NCI-H1436 (cell line): ENCODE data around the gene KLF15.

ENCODE experiments used
- DNase-seq: peaks from one replicate; lab custom pipeline; 2025; lab: John Stamatoyannopoulos, UW

Gene KLF15

DNA sequence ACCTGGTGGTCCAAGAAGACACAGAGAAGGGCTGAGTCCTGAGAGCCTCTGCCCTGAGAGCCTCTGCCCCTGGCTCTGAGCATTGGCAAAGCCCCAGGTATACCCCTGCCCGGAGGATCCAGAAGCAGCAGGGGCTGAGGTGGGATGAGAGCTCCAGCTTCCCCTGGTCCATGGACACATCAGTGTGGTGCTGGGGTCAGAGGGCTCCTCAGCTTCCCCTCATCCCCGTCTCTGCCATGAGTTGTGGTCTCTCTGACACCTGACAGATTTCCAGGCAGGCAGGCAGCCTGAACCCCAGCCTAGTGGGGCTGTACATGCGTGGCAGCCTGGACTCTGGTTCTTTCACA, 3.5 kb upstream of the KLF15 start:
- no peak for DNase-seq

DNA sequence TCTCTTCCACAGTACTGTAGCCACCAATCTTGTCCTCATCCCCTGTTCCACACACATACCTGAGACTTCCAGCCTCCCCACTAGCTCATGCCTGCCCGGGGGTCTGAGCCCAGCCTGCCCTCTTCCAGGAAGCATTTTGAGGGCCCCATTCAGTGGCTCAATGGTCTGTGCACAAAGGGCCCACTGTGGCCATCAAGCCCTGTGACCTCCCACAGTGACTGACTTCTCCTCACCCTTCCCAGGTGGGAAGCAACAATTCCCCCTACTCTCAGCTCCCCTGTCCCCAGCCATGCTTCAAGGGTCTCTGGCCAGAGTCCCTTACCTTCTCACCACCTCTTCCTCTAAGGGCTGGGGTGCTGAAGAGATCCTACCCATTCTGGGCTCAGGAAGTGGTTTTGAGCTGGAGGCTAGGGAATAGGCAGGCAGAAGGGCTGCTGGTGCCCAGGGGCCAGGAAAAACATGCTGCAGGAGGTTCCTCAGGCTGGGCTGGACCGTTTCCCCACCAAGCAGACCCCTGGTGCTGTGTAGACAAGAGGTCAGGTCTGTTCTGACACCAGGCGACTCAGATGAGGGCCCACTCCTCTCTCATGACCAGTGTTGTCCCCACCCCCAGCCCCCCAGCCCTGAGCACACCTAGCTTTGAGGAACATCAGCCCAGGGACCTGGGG, 3.0 kb upstream of the KLF15 start:
- DNase-seq = no peak

DNA sequence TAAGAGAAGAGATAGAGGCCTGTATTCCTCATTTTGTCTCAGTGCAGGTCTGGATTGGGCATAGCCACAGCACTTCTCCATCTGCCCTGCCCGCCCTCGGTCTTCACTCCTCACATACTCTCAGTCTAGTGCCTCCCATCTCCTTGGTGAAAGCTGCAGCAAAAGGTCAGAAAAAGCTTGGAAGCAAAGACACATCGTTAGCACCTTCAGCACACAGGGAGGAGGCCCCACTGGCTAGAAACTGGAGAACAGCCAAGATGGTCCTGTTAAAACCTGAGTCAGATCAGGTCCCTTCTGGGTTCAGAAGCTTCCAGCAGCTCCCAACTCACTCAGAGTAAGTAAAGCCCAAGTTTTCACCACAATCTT, 1.6 kb upstream of the KLF15 start:
- no peak for DNase-seq

DNA sequence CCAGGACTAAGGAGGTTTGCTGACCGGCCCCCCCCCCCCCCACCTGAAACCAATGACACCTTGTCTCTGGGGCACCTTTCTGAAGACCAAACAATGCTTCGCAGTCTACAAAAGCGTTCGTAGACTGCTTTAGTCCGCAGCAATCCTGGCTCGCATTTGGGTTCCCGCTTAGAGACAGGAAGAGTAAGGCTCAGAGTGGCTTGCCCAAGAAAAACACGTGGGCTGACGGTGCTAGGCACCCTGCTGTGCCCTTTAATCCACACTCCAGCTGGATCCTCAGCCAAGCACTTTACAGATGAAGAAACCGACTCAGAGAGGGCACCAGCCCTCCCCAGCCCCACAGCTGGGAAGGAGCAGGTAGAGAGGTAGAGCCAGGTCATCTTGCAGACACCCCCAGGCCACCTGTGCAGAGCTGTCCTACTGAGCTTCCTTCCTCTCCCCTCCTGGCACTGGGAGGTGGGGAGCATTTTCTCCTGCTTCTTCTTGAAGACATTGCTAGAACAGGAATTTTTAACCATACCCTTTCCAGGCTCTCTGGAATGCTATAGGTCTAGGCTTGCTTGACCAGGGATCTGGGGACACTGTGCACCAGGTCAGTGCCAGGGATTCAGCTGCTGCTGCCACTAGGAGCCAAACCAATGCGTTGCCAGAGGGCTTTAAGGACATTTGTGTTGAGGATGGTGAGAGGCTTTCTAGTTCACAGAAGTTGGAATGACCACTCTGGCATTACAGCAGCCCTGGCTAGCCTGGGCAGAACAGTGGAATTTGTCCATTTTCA, 1.0 kb upstream of the KLF15 start:
- DNase-seq = no peak

- DNase-seq = no peak
These were observed 589 bp downstream of the KLF15 start for GRCh38 chr3:126356373-126357264.

DNA sequence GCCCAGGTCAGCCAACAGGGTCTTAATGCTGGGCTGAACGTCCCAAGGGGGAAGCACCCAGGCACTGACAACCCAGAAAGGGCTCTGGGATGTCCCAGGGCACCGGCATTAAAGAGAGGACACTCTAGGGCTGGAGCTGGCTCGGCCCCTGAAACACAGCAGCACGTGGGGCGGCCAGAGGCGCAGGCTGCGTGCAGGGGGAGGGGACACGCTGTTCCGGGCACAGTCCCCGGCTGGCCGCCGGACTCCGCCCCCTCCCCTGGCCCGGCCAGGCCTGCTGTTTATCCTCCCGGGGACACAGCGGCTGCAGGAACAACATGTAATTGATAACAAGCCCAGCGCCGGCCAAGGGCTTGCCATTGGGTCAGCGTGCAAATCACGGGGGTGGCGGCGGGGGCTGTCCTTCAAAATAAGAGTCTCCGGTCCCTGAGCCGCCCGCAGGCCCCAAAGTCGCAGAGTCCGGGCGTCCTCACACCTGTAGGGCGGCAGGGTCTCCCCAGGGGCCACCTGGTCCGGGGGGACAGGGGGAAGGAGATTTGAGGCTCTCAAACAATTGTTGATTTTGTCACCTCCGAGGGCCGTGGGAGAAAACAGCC, 1.3 kb downstream of the KLF15 start:
- DNase-seq = no peak

- DNase-seq = no peak
These were observed 2.0 kb downstream of the KLF15 start for GRCh38 chr3:126355251-126355650.

GRCh38 chr3:126354776-126355175, 2.4 kb downstream of the KLF15 start:
- no peak for DNase-seq

GRCh38 chr3:126353694-126354321, 3.4 kb downstream of the KLF15 start:
- DNase-seq = no peak

DNA sequence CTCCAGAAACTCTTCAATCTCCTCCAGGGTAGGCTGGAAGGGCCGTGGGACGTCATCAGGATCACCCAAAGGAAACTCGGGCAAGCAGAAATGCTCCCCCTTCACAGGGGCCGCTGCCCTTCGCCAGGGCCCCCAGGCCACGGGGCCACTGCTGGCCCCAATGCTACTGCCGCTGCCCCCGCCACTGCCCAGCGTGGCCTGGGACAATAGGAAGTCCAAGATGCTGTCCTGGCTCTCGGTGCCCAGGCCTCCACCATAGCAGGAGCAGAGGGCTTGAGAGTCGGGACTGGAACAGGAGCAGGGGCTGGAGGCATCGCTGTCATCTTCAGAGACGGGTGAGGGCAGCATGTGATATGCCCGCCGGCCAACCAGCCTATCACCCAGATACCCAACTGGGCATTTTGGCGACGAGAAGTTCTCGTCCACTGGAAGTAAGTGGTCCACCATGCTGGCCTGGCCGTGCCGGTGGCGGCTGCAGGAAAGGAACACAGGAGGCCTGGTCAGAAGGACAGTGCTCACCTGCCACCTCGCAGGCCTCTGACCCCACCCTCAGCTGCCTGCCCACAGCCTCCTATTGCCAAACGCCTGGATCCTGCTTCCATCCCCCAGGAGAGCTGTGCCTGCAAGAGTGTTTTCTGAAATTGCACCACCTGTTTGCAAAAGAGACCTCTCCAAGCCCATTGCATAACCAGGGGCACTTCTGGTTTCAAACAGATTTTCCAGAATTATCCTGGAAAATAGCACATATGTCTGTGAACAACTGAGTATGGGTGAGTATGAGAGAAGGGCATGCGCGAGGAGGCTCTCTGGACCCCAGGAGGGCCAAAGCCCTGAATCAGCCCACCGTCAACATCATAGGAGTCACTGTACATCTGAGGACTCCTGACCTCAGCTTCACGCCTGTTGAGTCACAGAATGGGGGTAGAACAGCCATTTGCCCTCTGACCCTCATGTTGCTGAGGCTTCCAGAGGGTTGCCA, 4.4 kb downstream of the KLF15 start:
- no peak for DNase-seq

DNA sequence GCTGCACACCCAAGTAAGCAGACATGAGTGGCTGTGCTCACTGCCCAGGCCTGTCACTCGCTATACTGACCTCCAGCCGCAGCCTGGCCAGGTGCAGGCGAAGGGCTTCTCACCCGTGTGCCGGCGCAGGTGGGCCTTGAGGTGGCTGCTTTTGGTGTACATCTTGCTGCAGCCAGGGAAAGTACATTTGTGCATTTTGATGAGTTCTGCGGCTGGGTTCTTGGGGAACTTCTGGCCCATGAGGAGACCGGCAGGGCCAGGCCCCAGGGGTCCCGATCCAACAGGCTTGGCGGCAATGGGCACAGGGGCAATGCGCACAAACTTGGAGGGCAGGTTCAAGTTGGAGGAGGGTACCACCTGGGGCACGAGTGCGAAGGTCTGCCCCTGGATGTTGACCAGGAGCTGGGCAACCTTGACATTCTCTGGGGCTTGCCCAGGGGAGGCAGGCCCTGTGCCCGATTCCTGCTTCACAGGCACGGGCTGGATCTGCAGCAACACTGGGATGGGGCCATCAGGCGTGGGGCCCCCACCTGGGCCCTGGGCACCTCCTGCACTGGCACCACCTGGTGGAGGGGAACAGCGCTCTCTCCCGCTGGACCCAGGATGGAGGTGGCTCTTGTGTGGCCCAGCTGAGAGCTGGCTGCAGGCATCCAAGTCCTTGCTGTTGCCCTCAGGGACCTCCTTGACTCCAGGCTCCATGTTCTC, 5.3 kb downstream of the KLF15 start:
- DNase-seq = no peak

DNA sequence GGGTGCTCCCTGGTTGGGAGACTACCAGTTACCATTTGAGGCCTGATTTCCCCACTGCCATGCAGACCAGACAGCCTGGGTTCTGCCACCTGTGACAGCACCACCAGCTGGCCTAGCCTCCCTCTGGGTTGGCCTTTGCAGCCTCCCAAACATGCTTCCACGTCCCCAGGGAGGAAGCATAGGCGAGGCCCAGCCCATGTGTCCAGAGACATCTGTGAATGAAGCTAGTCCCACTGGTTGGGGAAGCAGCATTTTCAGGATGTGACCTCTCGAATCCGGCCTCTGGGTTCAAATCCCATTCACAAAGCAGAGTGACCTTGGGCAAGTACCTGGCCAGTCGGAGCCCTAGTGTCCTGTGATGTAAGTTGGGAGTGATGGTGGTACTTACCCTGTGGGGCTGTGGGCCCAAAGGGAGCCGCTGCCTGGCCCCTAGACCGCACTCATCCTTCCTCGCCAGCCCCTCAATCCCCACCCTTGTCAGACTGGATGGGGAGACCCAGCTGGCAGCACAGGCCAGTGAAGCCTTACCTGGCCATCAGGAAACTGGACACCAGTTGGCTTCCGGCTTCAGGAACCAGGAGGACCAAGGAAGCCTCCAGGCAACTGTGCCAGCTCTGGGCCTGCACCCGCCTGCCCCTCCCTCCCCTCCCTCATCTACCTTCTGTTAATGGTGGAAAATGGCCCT, 6.0 kb downstream of the KLF15 start:
- no peak for DNase-seq

DNA sequence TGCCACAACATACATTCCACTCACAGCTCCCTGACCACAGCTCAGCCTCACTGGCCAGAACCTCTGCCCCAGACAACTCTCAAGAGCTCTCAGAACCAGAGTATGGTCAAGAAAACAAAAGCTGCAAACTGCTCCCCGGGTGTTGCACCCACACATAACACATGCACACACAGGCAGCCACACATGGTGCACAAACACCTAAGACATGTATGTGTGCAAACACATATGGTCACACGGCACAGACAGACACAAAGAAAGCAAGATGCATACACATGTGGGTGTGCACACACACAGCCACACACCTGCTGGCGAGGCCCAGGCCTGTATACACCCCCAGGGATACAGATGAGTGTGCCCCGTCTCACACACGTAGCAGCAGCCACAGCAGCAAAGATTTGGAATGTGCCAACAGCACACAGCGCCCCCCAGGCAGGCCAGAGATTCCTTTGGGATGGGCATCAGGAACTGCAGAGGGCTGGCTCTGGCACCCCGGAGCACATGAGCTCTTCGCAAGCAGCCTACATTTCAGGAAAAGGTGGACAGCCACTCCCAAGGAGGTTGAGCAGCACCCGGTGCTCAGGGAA, 6.6 kb downstream of the KLF15 start:
- DNase-seq = no peak

DNA sequence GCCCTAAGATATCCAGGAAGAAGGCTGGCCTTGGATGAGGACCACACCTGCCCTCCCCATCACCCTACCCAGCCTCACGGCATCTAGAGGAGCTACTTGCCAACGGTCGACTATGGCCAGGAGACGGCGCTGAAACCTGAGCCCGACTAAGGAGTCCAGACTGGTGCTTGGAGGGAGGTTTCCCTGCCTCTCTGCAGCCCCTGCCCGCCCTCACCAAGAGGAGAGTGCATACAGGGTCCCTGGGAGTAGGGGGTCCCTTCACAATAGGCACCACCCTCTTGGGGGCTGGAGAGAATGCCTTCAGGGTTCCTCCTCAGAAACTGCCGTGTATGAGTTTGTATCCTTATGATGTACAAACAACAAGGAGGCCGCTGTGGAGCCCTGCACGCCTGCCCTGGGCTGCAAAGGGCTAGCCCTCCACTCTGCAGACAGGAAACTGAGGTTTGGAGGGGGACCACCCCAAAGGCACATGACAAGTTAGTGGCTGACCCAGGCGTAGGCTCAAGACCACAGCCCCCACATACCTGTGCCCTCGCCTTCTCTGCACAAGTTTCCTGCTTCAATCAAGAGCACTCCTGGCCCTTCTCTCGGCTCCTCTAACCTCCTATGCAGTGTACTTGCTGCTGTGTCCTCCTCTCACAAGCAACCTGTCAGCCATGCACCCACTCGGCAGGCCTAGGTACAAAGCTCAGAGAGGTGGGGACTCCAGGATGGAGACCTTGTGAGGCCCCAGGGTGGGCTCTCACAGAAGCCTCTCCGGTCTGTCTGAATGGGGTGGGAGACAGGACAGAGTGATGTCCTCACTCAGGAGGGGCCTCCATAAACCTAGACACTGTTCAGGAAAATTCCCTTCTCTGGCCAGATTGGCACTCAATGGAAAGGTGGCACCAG, 7.4 kb downstream of the KLF15 start:
- no peak for DNase-seq

- no peak for DNase-seq
These were observed 8.1 kb downstream of the KLF15 start for GRCh38 chr3:126349071-126349470.

GRCh38 chr3:126348308-126348920, 8.8 kb downstream of the KLF15 start:
- DNase-seq = no peak

- no peak for DNase-seq
These were observed 9.6 kb downstream of the KLF15 start for GRCh38 chr3:126347543-126348161.
